SHP77 treated with DMSO at 0.1 percent for 48 hours (cell line): Measurements from ENCODE around the gene PCDHGA7.
"Not testable (repeated sequence)": the region's sequence is repeated elsewhere in the genome, so short reads cannot be mapped to it uniquely, and the experiment has no call there.

Experiments used
- DNase-seq: peaks from one replicate; lab custom pipeline; 2025; lab: John Stamatoyannopoulos, UW

PCDHGA7 gene

GRCh38 chr5:141382469-141383294 is at the start of gene PCDHGA7:
TSS of gene PCDHGA7 (plus strand) at chr5:141382742. CDS start at chr5:141382900, 158 bp downstream.
- no peak for DNase-seq

DNA sequence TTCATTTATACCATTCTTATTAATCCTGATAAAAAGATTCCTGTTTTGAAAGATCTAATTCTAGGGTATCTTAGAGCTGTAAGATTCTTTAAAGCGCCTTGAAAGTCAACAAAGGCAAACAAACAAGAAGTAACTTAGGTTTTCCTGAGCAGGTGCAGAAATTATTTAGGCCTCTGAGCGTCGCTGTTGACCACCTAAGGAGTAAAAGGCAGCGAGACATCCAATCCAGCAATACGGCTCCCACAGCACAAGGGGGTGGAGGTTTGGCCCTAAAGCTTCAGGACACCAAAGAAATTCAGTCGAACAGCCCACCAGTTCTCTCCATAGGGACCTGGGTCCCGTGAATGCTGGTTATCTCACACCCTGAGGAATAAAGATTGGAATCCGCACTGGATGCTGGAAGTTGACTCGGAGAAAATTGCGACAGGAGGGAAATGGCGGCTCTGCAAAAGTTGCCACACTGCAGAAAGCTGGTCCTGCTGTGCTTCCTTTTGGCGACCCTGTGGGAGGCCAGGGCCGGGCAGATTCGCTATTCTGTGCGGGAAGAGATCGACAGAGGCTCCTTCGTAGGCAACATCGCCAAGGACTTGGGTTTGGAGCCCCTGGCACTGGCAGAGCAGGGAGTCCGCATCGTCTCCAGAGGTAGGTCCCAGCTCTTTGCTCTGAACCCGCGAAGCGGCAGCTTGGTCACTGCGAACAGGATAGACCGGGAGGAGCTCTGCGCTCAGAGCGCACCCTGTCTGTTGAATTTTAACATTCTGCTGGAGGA is 43.8 kb upstream of the PCDHGA7 start, which contains the start of gene PCDHGA2:
PCDHGA2 (plus strand) TSS at position 223 of the 769 bp plus-strand sequence.
- no peak for DNase-seq

DNA sequence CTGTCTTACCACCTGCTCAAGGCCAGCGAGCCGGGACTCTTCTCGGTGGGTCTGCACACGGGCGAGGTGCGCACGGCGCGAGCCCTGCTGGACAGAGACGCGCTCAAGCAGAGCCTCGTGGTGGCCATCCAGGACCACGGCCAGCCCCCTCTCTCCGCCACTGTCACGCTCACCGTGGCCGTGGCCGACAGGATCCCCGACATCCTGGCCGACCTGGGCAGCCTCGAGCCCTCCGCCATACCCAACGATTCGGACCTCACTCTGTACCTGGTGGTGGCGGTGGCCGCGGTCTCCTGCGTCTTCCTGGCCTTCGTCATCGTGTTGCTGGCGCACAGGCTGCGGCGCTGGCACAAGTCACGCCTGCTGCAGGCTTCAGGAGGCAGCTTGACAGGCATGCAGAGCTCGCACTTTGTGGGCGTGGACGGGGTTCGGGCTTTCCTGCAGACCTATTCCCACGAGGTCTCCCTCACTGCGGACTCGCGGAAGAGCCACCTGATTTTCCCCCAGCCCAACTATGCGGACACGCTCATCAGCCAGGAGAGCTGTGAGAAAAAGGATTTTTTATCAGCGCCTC is 41.7 kb upstream of the PCDHGA7 start:
- DNase-seq = not testable (repeated sequence)

- DNase-seq = no peak
These were observed 39.8 kb upstream of the PCDHGA7 start for GRCh38 chr5:141342773-141343172.

- no peak for DNase-seq
These were observed 39.1 kb upstream of the PCDHGA7 start, which contains the start of gene PCDHGA3 for GRCh38 chr5:141343242-141343952. TSS of gene PCDHGA3 (plus strand) at chr5:141343829. CDS start at chr5:141344034, 205 bp downstream.

- no peak for DNase-seq
These were observed 38.5 kb upstream of the PCDHGA7 start for GRCh38 chr5:141343953-141344463.

- no peak for DNase-seq
These were observed 37.2 kb upstream of the PCDHGA7 start for GRCh38 chr5:141345327-141345726.

DNA sequence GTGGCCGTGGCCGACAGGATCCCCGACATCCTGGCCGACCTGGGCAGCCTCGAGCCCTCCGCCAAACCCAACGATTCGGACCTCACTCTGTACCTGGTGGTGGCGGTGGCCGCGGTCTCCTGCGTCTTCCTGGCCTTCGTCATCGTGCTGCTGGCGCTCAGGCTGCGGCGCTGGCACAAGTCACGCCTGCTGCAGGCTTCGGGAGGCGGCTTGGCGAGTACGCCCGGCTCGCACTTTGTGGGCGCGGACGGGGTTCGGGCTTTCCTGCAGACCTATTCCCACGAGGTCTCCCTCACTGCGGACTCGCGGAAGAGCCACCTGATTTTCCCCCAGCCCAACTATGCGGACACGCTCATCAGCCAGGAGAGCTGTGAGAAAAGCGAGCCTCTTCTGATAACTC is 36.5 kb upstream of the PCDHGA7 start:
- DNase-seq = not testable (repeated sequence)

DNA sequence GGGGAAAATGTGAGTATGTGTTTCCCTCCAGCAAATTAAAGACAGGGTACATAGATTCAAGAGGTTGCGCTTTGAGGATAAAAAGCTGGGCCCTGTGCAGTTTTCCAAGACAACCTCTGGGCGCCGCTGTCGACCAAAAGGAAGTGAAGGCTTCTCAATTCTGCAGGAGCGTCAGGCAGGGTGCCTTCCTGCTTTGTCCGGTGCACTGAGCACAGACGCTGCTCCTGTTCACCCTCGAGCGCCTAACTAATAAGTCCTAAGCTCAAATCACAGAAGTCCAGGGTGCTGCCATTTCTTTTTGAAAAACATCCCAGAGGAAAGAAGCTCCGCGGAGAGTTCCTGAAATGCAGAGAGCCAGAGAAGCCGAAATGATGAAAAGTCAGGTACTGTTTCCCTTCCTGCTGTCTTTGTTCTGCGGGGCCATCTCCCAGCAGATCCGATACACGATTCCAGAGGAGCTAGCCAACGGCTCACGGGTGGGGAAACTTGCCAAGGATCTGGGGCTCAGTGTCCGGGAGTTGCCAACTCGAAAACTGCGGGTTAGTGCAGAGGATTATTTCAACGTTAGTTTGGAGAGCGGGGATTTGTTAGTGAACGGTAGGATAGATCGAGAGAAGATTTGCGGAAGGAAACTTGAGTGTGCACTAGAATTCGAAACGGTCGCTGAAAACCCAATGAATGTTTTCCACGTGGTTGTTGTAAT is 32.5 kb upstream of the PCDHGA7 start, which contains the start of gene PCDHGB1:
PCDHGB1 (plus strand) TSS at position 183 of the 703 bp plus-strand sequence; CDS start at position 345, 162 bp downstream.
- no peak for DNase-seq

GRCh38 chr5:141351591-141351990 is 31.0 kb upstream of the PCDHGA7 start:
- DNase-seq = no peak

DNA sequence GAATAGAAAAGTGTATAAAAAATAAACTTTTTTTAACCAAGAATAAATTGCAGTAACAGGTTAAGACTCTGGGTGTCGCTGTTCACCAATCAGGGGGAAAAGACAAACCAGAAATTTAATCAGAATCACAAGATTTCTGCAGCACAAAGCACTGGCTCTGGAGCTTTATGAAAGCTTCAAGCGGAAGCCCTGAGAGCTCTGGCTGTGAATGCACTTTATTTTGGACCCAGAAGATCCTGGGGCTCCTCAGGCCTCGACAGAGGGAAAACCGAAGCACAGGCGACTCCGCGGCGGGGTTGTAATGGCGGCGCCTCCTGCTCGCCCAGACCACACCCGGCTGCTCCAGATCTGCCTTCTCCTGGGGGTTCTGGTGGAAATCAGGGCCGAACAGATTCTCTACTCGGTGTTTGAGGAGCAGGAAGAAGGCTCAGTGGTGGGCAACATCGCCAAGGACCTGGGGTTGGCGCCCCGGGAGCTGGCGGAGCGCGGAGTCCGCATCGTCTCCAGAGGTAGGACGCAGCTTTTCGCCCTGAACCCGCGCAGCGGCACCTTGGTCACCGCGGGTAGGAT is 27.6 kb upstream of the PCDHGA7 start, which contains the start of gene PCDHGA4:
PCDHGA4 (plus strand) TSS at position 122 of the 570 bp plus-strand sequence; CDS start at position 209, 87 bp downstream.
- no peak for DNase-seq

GRCh38 chr5:141355641-141356040 is 26.9 kb upstream of the PCDHGA7 start:
- no peak for DNase-seq

- DNase-seq = no peak
These were observed 26.4 kb upstream of the PCDHGA7 start for GRCh38 chr5:141356133-141356532.

GRCh38 chr5:141356950-141357349 is 25.6 kb upstream of the PCDHGA7 start:
- no peak for DNase-seq

GRCh38 chr5:141359790-141360426 is 22.6 kb upstream of the PCDHGA7 start, which contains the start of gene PCDHGB2:
TSS of gene PCDHGB2 (plus strand) at chr5:141359994. CDS start at chr5:141360136, 142 bp downstream.
- DNase-seq = no peak

DNA sequence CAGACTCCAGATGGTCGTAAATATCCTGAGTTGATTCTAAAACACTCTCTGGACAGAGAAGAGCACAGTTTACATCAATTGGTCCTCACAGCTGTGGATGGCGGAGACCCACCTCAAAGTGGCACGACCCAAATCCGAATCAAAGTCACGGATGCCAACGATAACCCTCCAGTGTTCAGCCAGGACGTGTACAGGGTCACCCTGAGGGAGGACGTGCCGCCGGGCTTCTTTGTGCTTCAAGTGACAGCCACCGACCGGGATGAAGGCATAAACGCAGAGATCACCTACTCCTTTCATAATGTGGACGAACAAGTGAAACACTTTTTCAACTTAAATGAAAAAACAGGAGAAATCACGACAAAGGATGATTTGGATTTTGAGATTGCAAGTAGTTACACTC is 21.9 kb upstream of the PCDHGA7 start:
- no peak for DNase-seq

- DNase-seq = no peak
These were observed 19.8 kb upstream of the PCDHGA7 start for GRCh38 chr5:141362719-141363118.

DNA sequence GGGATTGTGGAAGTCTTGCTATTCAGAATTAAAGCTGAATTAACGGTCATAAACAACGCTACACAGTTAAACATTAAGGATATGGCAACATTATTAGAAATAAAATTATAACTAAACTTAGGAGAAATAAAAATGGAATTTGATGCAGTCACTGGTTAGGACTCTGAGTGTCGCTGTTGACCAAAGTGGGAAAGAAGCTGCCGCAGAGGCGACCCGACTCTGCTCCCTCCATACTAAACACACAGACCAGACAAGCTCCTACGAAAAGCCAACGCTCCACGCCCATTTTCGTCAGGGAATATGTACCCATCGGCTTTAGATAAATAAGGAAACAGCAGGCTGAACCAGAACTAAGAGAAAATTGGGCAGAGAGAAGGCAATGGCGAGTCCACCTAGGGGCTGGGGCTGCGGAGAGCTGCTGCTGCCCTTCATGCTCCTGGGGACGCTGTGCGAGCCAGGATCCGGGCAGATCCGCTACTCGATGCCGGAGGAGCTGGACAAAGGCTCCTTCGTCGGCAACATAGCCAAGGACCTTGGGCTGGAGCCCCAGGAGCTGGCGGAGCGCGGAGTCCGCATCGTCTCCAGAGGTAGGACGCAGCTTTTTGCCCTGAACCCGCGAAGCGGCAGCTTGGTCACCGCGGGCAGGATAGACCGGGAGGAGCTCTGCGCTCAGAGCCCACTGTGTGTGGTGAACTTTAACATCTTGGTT is 18.4 kb upstream of the PCDHGA7 start, which contains the start of gene PCDHGA5:
PCDHGA5 (plus strand) TSS at position 211 of the 709 bp plus-strand sequence; CDS start at position 380, 169 bp downstream.
- no peak for DNase-seq
